Stimulated activated memory B cell treated with anti-CD40 and anti-IgM and Interleukin-4, amounts not matched to agents 10 μg/mL and 1 μg/mL and 100 μg/mL, for 72 hours (primary cell): Measurements from ENCODE around the gene PRDM7.
"Not testable (repeated sequence)": the region's sequence is repeated elsewhere in the genome, so short reads cannot be mapped to it uniquely, and the experiment has no call there.

Experiments
- ATAC-seq: fragments of 150-1000 bp; cut with Tn5 transposase; 2 replicates; pipeline ENCODE4 v1.10.0; 2021
- H3K27ac Mint-ChIP-seq: one replicate; pipeline ENCODE4 v1.8.0; 2022; ENCODE audit warnings: mild to moderate bottlenecking, mixed read lengths
- H3K27me3 Mint-ChIP-seq: one replicate; pipeline ENCODE4 v1.8.0; 2022; ENCODE audit warnings: mixed read lengths
- H3K36me3 Mint-ChIP-seq: one replicate; pipeline ENCODE4 v1.8.0; 2022; ENCODE audit warnings: mixed read lengths
- H3K4me1 Mint-ChIP-seq: one replicate; pipeline ENCODE4 v1.8.0; 2022; ENCODE audit warnings: mixed read lengths
- H3K4me3 Mint-ChIP-seq: one replicate; pipeline ENCODE4 v1.8.0; 2022; ENCODE audit warnings: mild to moderate bottlenecking, moderate library complexity, mixed read lengths
- H3K9me3 Mint-ChIP-seq: one replicate; pipeline ENCODE4 v1.8.0; 2022; ENCODE audit warnings: mixed read lengths

PRDM7 gene

GRCh38 chr16:90077240-90077756 is at the start of gene PRDM7:
Gene PRDM7, minus strand, starts transcription at chr16:90077331. Its CDS starts 1,421 bp downstream, at chr16:90075910.
- Mint-ChIP-seq H3K27me3 (peaks cover 41% of the 10 kb centered on the region), H3K27ac (peak within 1 kb of the TSS; percentile 75), H3K36me3 (no peaks in the 10 kb centered on the region), H3K9me3 (no peaks in the 10 kb centered on the region), H3K4me3 (peak within 1 kb of the TSS; percentile 84), H3K4me1 (peaks cover 32% of the 10 kb centered on the region)
- ATAC-seq: peak; percentile 98

GRCh38 chr16:90121846-90122245 is 44.7 kb upstream of the PRDM7 start:
- not testable (repeated sequence) for H3K4me3 Mint-ChIP-seq, H3K36me3 Mint-ChIP-seq, H3K9me3 Mint-ChIP-seq, ATAC-seq, H3K4me1 Mint-ChIP-seq, H3K27me3 Mint-ChIP-seq, H3K27ac Mint-ChIP-seq

GRCh38 chr16:90107617-90108016 is 30.5 kb upstream of the PRDM7 start:
- not testable (repeated sequence) for H3K27me3 Mint-ChIP-seq, H3K4me3 Mint-ChIP-seq, H3K9me3 Mint-ChIP-seq, H3K4me1 Mint-ChIP-seq, H3K27ac Mint-ChIP-seq, ATAC-seq, H3K36me3 Mint-ChIP-seq

- not testable (repeated sequence) for H3K36me3 Mint-ChIP-seq, H3K4me3 Mint-ChIP-seq, H3K4me1 Mint-ChIP-seq, ATAC-seq, H3K27ac Mint-ChIP-seq, H3K9me3 Mint-ChIP-seq
- H3K27me3 Mint-ChIP-seq: peaks cover 10% of the 10 kb centered on the region
Measured at GRCh38 chr16:90107060-90107459, 29.9 kb upstream of the PRDM7 start.

- H3K4me3 Mint-ChIP-seq, H3K36me3 Mint-ChIP-seq: not testable (repeated sequence)
Measured at GRCh38 chr16:90106271-90106670, 29.1 kb upstream of the PRDM7 start.

GRCh38 chr16:90104725-90105124 is 27.6 kb upstream of the PRDM7 start:
- not testable (repeated sequence) for ATAC-seq, H3K4me1 Mint-ChIP-seq, H3K9me3 Mint-ChIP-seq, H3K36me3 Mint-ChIP-seq, H3K27ac Mint-ChIP-seq, H3K4me3 Mint-ChIP-seq
- H3K27me3 Mint-ChIP-seq: peaks cover 14% of the 10 kb centered on the region

More at GRCh38 chr16:90106271-90106670, 29.1 kb upstream of the PRDM7 start:
- H3K27ac Mint-ChIP-seq, H3K4me1 Mint-ChIP-seq, H3K9me3 Mint-ChIP-seq: not testable (repeated sequence)
- peak; percentile 47 for ATAC-seq
- H3K27me3 Mint-ChIP-seq: peaks cover 14% of the 10 kb centered on the region

- not testable (repeated sequence) for H3K27ac Mint-ChIP-seq, H3K4me1 Mint-ChIP-seq, H3K9me3 Mint-ChIP-seq, H3K36me3 Mint-ChIP-seq, H3K4me3 Mint-ChIP-seq, ATAC-seq
- H3K27me3 Mint-ChIP-seq: peaks cover 21% of the 10 kb centered on the region
Measured at GRCh38 chr16:90102086-90102884, 25.2 kb upstream of the PRDM7 start.

GRCh38 chr16:90101332-90101731 is 24.2 kb upstream of the PRDM7 start:
- not testable (repeated sequence) for H3K36me3 Mint-ChIP-seq, H3K27ac Mint-ChIP-seq, H3K9me3 Mint-ChIP-seq, H3K4me1 Mint-ChIP-seq, H3K4me3 Mint-ChIP-seq
- peak; percentile 29 for ATAC-seq
- peaks cover 31% of the 10 kb centered on the region for H3K27me3 Mint-ChIP-seq

- not testable (repeated sequence) for H3K4me1 Mint-ChIP-seq, ATAC-seq, H3K36me3 Mint-ChIP-seq, H3K9me3 Mint-ChIP-seq, H3K27ac Mint-ChIP-seq, H3K4me3 Mint-ChIP-seq
- H3K27me3 Mint-ChIP-seq: peaks cover 33% of the 10 kb centered on the region
Measured at GRCh38 chr16:90100790-90101189, 23.7 kb upstream of the PRDM7 start.

- peaks cover 29% of the 10 kb centered on the region for H3K27me3 Mint-ChIP-seq
- H3K36me3 Mint-ChIP-seq, H3K4me3 Mint-ChIP-seq, H3K27ac Mint-ChIP-seq, H3K9me3 Mint-ChIP-seq, ATAC-seq, H3K4me1 Mint-ChIP-seq: not testable (repeated sequence)
Measured at GRCh38 chr16:90100229-90100628, 23.1 kb upstream of the PRDM7 start.

GRCh38 chr16:90098936-90099335 is 21.8 kb upstream of the PRDM7 start:
- not testable (repeated sequence) for H3K4me3 Mint-ChIP-seq, H3K27ac Mint-ChIP-seq, H3K4me1 Mint-ChIP-seq, H3K36me3 Mint-ChIP-seq, H3K9me3 Mint-ChIP-seq, ATAC-seq
- H3K27me3 Mint-ChIP-seq: peaks cover 26% of the 10 kb centered on the region

GRCh38 chr16:90097010-90097684 is 20.0 kb upstream of the PRDM7 start:
- not testable (repeated sequence) for ATAC-seq, H3K9me3 Mint-ChIP-seq, H3K36me3 Mint-ChIP-seq, H3K4me1 Mint-ChIP-seq, H3K4me3 Mint-ChIP-seq, H3K27ac Mint-ChIP-seq
- H3K27me3 Mint-ChIP-seq: peaks cover 24% of the 10 kb centered on the region

GRCh38 chr16:90094791-90095190 is 17.7 kb upstream of the PRDM7 start:
- not testable (repeated sequence) for H3K36me3 Mint-ChIP-seq, H3K27ac Mint-ChIP-seq, H3K4me1 Mint-ChIP-seq, H3K4me3 Mint-ChIP-seq, H3K9me3 Mint-ChIP-seq, ATAC-seq
- peaks cover 19% of the 10 kb centered on the region for H3K27me3 Mint-ChIP-seq

GRCh38 chr16:90094296-90094695 is 17.2 kb upstream of the PRDM7 start:
- not testable (repeated sequence) for H3K4me1 Mint-ChIP-seq, H3K27ac Mint-ChIP-seq, H3K9me3 Mint-ChIP-seq, ATAC-seq, H3K36me3 Mint-ChIP-seq, H3K4me3 Mint-ChIP-seq
- peaks cover 19% of the 10 kb centered on the region for H3K27me3 Mint-ChIP-seq

- not testable (repeated sequence) for ATAC-seq, H3K4me1 Mint-ChIP-seq, H3K4me3 Mint-ChIP-seq, H3K27ac Mint-ChIP-seq, H3K9me3 Mint-ChIP-seq, H3K36me3 Mint-ChIP-seq
- H3K27me3 Mint-ChIP-seq: peaks cover 19% of the 10 kb centered on the region
Measured at GRCh38 chr16:90093799-90094198, 16.7 kb upstream of the PRDM7 start.

- H3K9me3 Mint-ChIP-seq, H3K27ac Mint-ChIP-seq, H3K4me1 Mint-ChIP-seq, H3K36me3 Mint-ChIP-seq, ATAC-seq, H3K4me3 Mint-ChIP-seq: not testable (repeated sequence)
- H3K27me3 Mint-ChIP-seq: peaks cover 17% of the 10 kb centered on the region
Measured at GRCh38 chr16:90092781-90093180, 15.7 kb upstream of the PRDM7 start.
